Activated T-cell treated with anti-CD3 and anti-CD28 coated beads for 4 hours (primary cell): ENCODE measurements around the gene RAE1.

ENCODE experiments used
- DNase-seq: peaks from one replicate; pipeline ENCODE4 v3.0.0-alpha.2; 2020

Gene RAE1

GRCh38 chr20:57389695-57390603, 38.9 kb downstream of the RAE1 start:
- peak; percentile 57 for DNase-seq

GRCh38 chr20:57390604-57391438, 39.8 kb downstream of the RAE1 start, which contains the start of gene RBM38:
Gene RBM38 (plus strand): TSS chr20:57391396. CDS start chr20:57391582, 186 bp downstream.
- DNase-seq, result peak; percentile 74

- no peak for DNase-seq
These were observed 40.6 kb downstream of the RAE1 start for GRCh38 chr20:57391439-57392301.

- peak; percentile 53 for DNase-seq
These were observed 41.6 kb downstream of the RAE1 start for GRCh38 chr20:57392512-57393271.

GRCh38 chr20:57393321-57394120, 42.5 kb downstream of the RAE1 start:
- DNase-seq, result no peak

GRCh38 chr20:57394121-57395082, 43.3 kb downstream of the RAE1 start:
- no peak for DNase-seq

- DNase-seq, result no peak
These were observed 44.3 kb downstream of the RAE1 start for GRCh38 chr20:57395111-57395966.

GRCh38 chr20:57396212-57396983, 45.3 kb downstream of the RAE1 start:
- DNase-seq, result no peak

GRCh38 chr20:57396984-57397692, 46.1 kb downstream of the RAE1 start:
- no peak for DNase-seq

- DNase-seq, result peak; percentile 41
These were observed 46.6 kb downstream of the RAE1 start for GRCh38 chr20:57397693-57398108.

- DNase-seq, result peak; percentile 74
These were observed 47.3 kb downstream of the RAE1 start for GRCh38 chr20:57398231-57398821.

- no peak for DNase-seq
These were observed 48.0 kb downstream of the RAE1 start for GRCh38 chr20:57398901-57399535.

- no peak for DNase-seq
These were observed 48.6 kb downstream of the RAE1 start for GRCh38 chr20:57399587-57400155.

- no peak for DNase-seq
These were observed 49.2 kb downstream of the RAE1 start for GRCh38 chr20:57400231-57400701.

- no peak for DNase-seq
These were observed 49.9 kb downstream of the RAE1 start for GRCh38 chr20:57400821-57401564.
